ENCODE data around the gene PEAK1.
"Not testable (repeated sequence)": the region's sequence is repeated elsewhere in the genome, so short reads cannot be mapped to it uniquely, and the experiment has no call there.

The PEAK1 gene

GRCh38 chr15:77163781-77164384 lies 256.0 kb downstream of the PEAK1 start:
- H3K27me3 ChIP-seq = no peaks in the 10 kb centered on the region
- H3K27ac ChIP-seq = no peak overlapping the region
- intact Hi-C loops (cut with DNase I; ENCODE audit: low total_unique reads) = no loop called here
- DNase-seq = no peak
- H3K4me1 ChIP-seq = peaks cover 0 to 21% (median 10%) of the 10 kb centered on the region in 4 donors
- no peaks in the 10 kb centered on the region for H3K9me3 ChIP-seq
- H3K4me3 ChIP-seq = no peak overlapping the region
- no peaks in the 10 kb centered on the region for H3K36me3 ChIP-seq
- TF ChIP-seq CTCF (IDR thresholded peaks at IDR 0.05) = no peak

DNA sequence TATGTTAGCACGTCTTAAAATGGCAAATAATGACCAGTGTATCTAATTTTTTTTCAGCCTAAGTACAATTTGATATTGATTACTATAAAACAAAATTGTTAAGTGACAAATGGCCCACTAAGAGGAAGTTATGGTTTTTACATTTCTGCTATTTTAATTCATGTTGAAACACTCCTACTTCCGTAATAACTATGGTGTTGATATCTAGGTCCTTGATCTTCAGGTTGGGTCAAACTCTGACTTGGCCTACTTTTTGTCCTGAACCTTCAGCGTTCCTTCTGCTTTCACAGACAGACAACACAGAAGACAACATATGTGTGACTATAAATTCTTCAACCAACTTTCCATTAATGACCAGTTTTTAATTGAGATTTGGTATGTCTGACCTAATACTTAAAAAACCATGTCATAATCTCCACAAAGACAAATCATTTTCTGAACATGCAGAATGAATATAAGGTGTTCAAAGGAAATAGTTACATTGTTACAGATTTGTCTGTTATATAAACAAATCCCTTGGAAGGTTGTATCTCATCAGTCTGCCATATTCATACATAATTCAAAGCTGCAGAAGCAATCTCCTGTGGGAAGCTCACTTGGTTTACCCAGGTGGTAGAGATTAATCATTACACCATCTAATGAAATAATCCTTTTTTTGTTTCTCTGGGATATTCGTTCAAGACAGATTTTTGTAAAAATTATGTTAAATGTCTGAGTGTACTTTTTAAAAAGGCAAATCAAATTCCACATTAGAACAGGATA lies 256.9 kb downstream of the PEAK1 start:
- no peak overlapping the region for H3K4me3 ChIP-seq
- peaks cover 0 to 7% (median 5%) of the 10 kb centered on the region in 3 donors for H3K36me3 ChIP-seq
- no peaks in the 10 kb centered on the region for H3K27me3 ChIP-seq
- no peak overlapping the region for H3K27ac ChIP-seq
- no peak for DNase-seq
- no peaks in the 10 kb centered on the region for H3K9me3 ChIP-seq
- TF ChIP-seq CTCF (IDR thresholded peaks at IDR 0.05) = no peak
- peaks cover 0 to 21% (median 10%) of the 10 kb centered on the region in 4 donors for H3K4me1 ChIP-seq
- intact Hi-C loops (cut with DNase I; ENCODE audit: low total_unique reads) = no loop called here

DNA sequence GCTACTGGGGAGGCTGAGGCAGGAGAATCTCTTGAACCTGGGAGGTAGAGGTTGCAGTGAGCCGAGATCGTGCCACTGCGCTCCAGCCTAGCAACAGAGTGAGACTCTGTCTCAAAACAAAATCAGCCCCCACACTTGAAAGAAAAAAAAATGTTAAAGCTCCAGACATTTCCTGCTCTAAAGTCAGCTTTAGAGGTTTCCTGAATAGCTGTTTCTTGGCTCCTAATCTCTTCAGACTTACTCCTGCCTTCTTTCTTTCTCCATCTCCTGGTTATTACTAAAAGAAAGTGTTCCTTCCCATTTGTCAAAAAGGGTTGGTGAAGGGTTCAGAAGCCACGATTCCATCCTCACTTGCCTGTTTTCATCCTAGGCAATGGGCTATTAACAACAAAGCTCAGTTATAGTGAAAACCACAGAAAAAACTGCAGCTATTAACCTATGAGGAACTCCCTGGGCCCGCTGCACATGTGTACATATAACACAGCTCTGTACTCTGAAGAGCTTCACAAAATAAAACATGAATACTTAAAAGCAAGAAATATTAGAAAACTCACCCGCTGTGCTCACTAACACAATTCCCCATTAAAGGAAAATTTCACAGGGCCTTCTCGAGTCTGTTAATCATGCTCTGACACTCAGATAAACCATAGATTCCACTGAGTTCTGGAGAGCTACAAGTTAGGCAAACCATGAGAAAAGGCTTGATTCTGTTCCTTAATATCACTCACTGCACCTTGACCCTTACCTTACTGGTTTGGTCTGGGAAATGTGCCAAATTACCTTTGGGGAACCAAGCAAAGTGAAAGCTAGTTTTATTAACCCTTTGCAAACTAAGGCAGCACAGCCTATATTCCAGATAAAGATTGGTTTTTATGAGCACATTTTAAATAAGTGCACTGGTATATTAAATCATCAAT lies 259.1 kb downstream of the PEAK1 start:
- Histone ChIP-seq H3K27me3 (no peaks in the 10 kb centered on the region), H3K27ac (peak overlapping the region in 1 of 2 donors; percentile 16), H3K9me3 (no peaks in the 10 kb centered on the region), H3K36me3 (peaks cover 0 to 29% (median 24%) of the 10 kb centered on the region in 3 donors), H3K4me3 (no peak overlapping the region), H3K4me1 (peaks cover 0 to 21% (median 10%) of the 10 kb centered on the region in 4 donors)
- TF ChIP-seq CTCF (IDR thresholded peaks at IDR 0.05) = no peak
- intact Hi-C loops (cut with DNase I; ENCODE audit: low total_unique reads) = no loop called here
- no peak for DNase-seq

GRCh38 chr15:77156000-77156399 lies 263.9 kb downstream of the PEAK1 start:
- DNase-seq; intact Hi-C loops (cut with DNase I; ENCODE audit: low total_unique reads); H3K4me3 ChIP-seq; H3K9me3 ChIP-seq; H3K27me3 ChIP-seq; H3K27ac ChIP-seq: not testable (repeated sequence)
- H3K4me1 ChIP-seq = peaks cover 0 to 14% (median 3%) of the 10 kb centered on the region in 4 donors
- H3K36me3 ChIP-seq = peaks cover 0 to 33% (median 24%) of the 10 kb centered on the region in 3 donors

DNA sequence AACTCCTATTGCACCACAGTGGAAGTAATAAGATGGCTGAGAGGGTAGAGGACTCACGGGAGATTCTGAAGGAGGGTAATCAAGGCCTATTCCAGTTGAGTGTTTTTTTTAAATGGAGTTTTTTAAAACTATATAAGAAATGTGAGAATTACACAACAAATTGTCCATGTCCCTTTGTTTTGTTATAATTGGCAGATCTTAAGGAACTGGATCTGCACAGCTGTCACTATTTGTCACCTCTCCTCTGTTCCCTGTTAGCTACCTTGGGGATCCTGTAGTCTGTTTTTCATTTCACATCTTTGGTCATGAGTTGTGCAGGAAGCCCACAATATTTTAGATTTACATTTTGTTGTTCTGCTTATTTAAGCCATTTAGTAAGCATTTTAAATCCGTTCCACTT lies 271.7 kb downstream of the PEAK1 start:
- no peak for DNase-seq
- peak overlapping the region in 1 of 2 donors; percentile 19 for H3K27ac ChIP-seq

More for the DNA sequence above, 271.7 kb downstream of the PEAK1 start:
- Histone ChIP-seq H3K4me3 (no peak overlapping the region), H3K36me3 (no peaks in the 10 kb centered on the region), H3K27me3 (no peaks in the 10 kb centered on the region), H3K4me1 (peaks cover 0 to 43% (median 24%) of the 10 kb centered on the region in 4 donors), H3K9me3 (no peaks in the 10 kb centered on the region)
- TF ChIP-seq CTCF (IDR thresholded peaks at IDR 0.05) = no peak
- intact Hi-C loops (cut with DNase I; ENCODE audit: low total_unique reads) = no loop called here

Measured in tibial artery (tissue), 4 donors.